Measurements from ENCODE around the gene KXD1.

GRCh38 chr19:18542941-18543813 is 14.5 kb upstream of the KXD1 start, which contains the start of gene FKBP8:
- TF ChIP-seq, protein P1, sequence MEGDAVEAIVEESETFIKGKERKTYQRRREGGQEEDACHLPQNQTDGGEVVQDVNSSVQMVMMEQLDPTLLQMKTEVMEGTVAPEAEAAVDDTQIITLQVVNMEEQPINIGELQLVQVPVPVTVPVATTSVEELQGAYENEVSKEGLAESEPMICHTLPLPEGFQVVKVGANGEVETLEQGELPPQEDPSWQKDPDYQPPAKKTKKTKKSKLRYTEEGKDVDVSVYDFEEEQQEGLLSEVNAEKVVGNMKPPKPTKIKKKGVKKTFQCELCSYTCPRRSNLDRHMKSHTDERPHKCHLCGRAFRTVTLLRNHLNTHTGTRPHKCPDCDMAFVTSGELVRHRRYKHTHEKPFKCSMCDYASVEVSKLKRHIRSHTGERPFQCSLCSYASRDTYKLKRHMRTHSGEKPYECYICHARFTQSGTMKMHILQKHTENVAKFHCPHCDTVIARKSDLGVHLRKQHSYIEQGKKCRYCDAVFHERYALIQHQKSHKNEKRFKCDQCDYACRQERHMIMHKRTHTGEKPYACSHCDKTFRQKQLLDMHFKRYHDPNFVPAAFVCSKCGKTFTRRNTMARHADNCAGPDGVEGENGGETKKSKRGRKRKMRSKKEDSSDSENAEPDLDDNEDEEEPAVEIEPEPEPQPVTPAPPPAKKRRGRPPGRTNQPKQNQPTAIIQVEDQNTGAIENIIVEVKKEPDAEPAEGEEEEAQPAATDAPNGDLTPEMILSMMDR (conservative IDR thresholded peaks at IDR 0.05 in 1 of 2, IDR thresholded peaks at IDR 0.05 in 1 of 2; ENCODE audit: low read depth in 1 of 2, low read length in 2 of 2), result no peak
- TF ChIP-seq EZH2 (IDR thresholded peaks at IDR 0.05; ENCODE audit: low read length, missing control alignments), result no peak
